Effector memory CD8-positive, alpha-beta T cell (primary cell): ENCODE measurements around the gene CHST5.
A peak's percentile ranks its signal among the peaks of the same experiment; 100 is the strongest.
"Not testable (repeated sequence)": the region's sequence is repeated elsewhere in the genome, so short reads cannot be mapped to it uniquely, and the experiment has no call there.

ENCODE experiments used
- ATAC-seq: fragments of 150-1000 bp; cut with Tn5 transposase; replicated peaks from 2 replicates; pipeline ENCODE4 v1.10.0; 2021; ENCODE audit warnings: mild to moderate bottlenecking, moderate library complexity
- DNase-seq, 3 experiments: peaks; one replicate each; pipeline ENCODE4 v3.0.0; 2021
- H3K27ac Mint-ChIP-seq, 2 donors: one replicate each; pipeline ENCODE4 v1.8.0; 2022; ENCODE audit warnings: mild to moderate bottlenecking in 2 of 2, mixed read lengths in 2 of 2, moderate library complexity in 2 of 2
- H3K27me3 Mint-ChIP-seq, 2 donors: one replicate each; pipeline ENCODE4 v1.8.0; 2022; ENCODE audit warnings: mixed read lengths in 2 of 2
- H3K36me3 Mint-ChIP-seq: one replicate; pipeline ENCODE4 v1.8.0; 2022; ENCODE audit warnings: mild to moderate bottlenecking, moderate library complexity, mixed read lengths; ENCODE audit not compliant: insufficient read depth
- H3K4me1 Mint-ChIP-seq, 2 donors: one replicate each; pipeline ENCODE4 v1.8.0; 2022; ENCODE audit warnings: low read depth in 2 of 2, mixed read lengths in 2 of 2
- H3K4me3 Mint-ChIP-seq, 2 donors: one replicate each; pipeline ENCODE4 v1.8.0; 2022; ENCODE audit warnings: mild to moderate bottlenecking in 2 of 2, mixed read lengths in 2 of 2, moderate library complexity in 2 of 2
- H3K9me3 Mint-ChIP-seq, 2 donors: one replicate each; pipeline ENCODE4 v1.8.0; 2022; ENCODE audit warnings: mixed read lengths in 2 of 2

CHST5 gene

GRCh38 chr16:75565640-75566039, 29.7 kb upstream of the CHST5 start:
- Mint-ChIP-seq H3K27ac (peak overlapping the region; percentile 92 to 94), H3K4me3 (peak overlapping the region; percentile 86 to 89), H3K36me3 (peaks cover 25% of the 10 kb centered on the region), H3K4me1 (peaks cover 20 to 43% of the 10 kb centered on the region in 2 donors), H3K27me3 (peaks cover 19 to 27% of the 10 kb centered on the region in 2 donors), H3K9me3 (no peaks in the 10 kb centered on the region)
- no peak for ATAC-seq
- DNase-seq, result no peak

GRCh38 chr16:75559564-75560372, 23.9 kb upstream of the CHST5 start:
- H3K9me3 Mint-ChIP-seq, result no peaks in the 10 kb centered on the region
- DNase-seq, result no peak
- H3K4me1 Mint-ChIP-seq, result peaks cover 4 to 8% of the 10 kb centered on the region in 2 donors
- no peak overlapping the region for H3K27ac Mint-ChIP-seq
- peaks cover 4% of the 10 kb centered on the region for H3K36me3 Mint-ChIP-seq
- H3K27me3 Mint-ChIP-seq, result peaks cover 27 to 36% of the 10 kb centered on the region in 2 donors
- no peak overlapping the region for H3K4me3 Mint-ChIP-seq
- ATAC-seq, result no peak

- no peak for ATAC-seq
- no peak overlapping the region for H3K4me3 Mint-ChIP-seq
- peaks cover 4 to 8% of the 10 kb centered on the region in 2 donors for H3K4me1 Mint-ChIP-seq
- DNase-seq, result no peak
- no peaks in the 10 kb centered on the region for H3K9me3 Mint-ChIP-seq
- H3K27me3 Mint-ChIP-seq, result peaks cover 21 to 29% of the 10 kb centered on the region in 2 donors
- peaks cover 4% of the 10 kb centered on the region for H3K36me3 Mint-ChIP-seq
- no peak overlapping the region for H3K27ac Mint-ChIP-seq
These were observed 23.0 kb upstream of the CHST5 start for GRCh38 chr16:75558846-75559401.

- Mint-ChIP-seq H3K27me3 (peaks cover 8 to 10% of the 10 kb centered on the region in 2 donors), H3K4me3 (peak overlapping the region; percentile 86 to 88), H3K27ac (peak overlapping the region; percentile 80 to 92), H3K36me3 (peaks cover 4% of the 10 kb centered on the region), H3K4me1 (peaks cover 4 to 8% of the 10 kb centered on the region in 2 donors), H3K9me3 (no peaks in the 10 kb centered on the region)
- DNase-seq (no peak), ATAC-seq (no peak)
These were observed 20.6 kb upstream of the CHST5 start for GRCh38 chr16:75556431-75556950.

GRCh38 chr16:75555707-75556430, 20.0 kb upstream of the CHST5 start, which contains the start of gene TMEM231:
TSS of gene TMEM231 (minus strand) at chr16:75556252. CDS start at chr16:75556209, 43 bp downstream.
- Mint-ChIP-seq H3K27me3 (peaks cover 8 to 10% of the 10 kb centered on the region in 2 donors), H3K4me3 (peak within 1 kb of the TSS; percentile 86 to 88), H3K27ac (peak within 1 kb of the TSS; percentile 80 to 92), H3K36me3 (peaks cover 4% of the 10 kb centered on the region), H3K9me3 (no peaks in the 10 kb centered on the region), H3K4me1 (peaks cover 4 to 8% of the 10 kb centered on the region in 2 donors)
- ATAC-seq (peak; percentile 94), DNase-seq (peak; percentile 95 to 97 (median 95))

GRCh38 chr16:75555213-75555706, 19.4 kb upstream of the CHST5 start:
- Mint-ChIP-seq H3K27ac (peak overlapping the region; percentile 80 to 92), H3K27me3 (peaks cover 8% of the 10 kb centered on the region in 2 donors), H3K4me3 (peak overlapping the region; percentile 86 to 88), H3K4me1 (peaks cover 4 to 8% of the 10 kb centered on the region in 2 donors), H3K9me3 (no peaks in the 10 kb centered on the region), H3K36me3 (peaks cover 4% of the 10 kb centered on the region)
- no peak for ATAC-seq
- DNase-seq, result no peak

GRCh38 chr16:75552951-75553350, 17.0 kb upstream of the CHST5 start:
- Mint-ChIP-seq H3K27me3 (peaks cover 0 to 8% of the 10 kb centered on the region in 2 donors), H3K36me3 (peaks cover 4% of the 10 kb centered on the region), H3K27ac (no peak overlapping the region), H3K4me3 (no peak overlapping the region), H3K9me3 (no peaks in the 10 kb centered on the region), H3K4me1 (peaks cover 4 to 8% of the 10 kb centered on the region in 2 donors)
- no peak for ATAC-seq
- no peak for DNase-seq

GRCh38 chr16:75550211-75550662, 14.3 kb upstream of the CHST5 start:
- no peak for DNase-seq
- Mint-ChIP-seq H3K4me3 (no peak overlapping the region), H3K27ac (no peak overlapping the region), H3K4me1 (peaks cover 0 to under 1% of the 10 kb centered on the region in 2 donors), H3K36me3 (peaks cover 2% of the 10 kb centered on the region), H3K9me3 (no peaks in the 10 kb centered on the region), H3K27me3 (peaks cover 0 to 8% of the 10 kb centered on the region in 2 donors)
- ATAC-seq, result peak; percentile 61

GRCh38 chr16:75548456-75548855, 12.5 kb upstream of the CHST5 start:
- H3K4me3 Mint-ChIP-seq, H3K36me3 Mint-ChIP-seq, H3K27me3 Mint-ChIP-seq, H3K4me1 Mint-ChIP-seq, DNase-seq, ATAC-seq, H3K9me3 Mint-ChIP-seq, H3K27ac Mint-ChIP-seq: not testable (repeated sequence)

GRCh38 chr16:75546293-75546692, 10.4 kb upstream of the CHST5 start:
- ATAC-seq, result no peak
- Mint-ChIP-seq H3K4me3 (no peak overlapping the region), H3K27ac (no peak overlapping the region)

GRCh38 chr16:75545879-75546278, 10.0 kb upstream of the CHST5 start:
- not testable (repeated sequence) for H3K27ac Mint-ChIP-seq, H3K36me3 Mint-ChIP-seq, H3K9me3 Mint-ChIP-seq, H3K27me3 Mint-ChIP-seq, H3K4me3 Mint-ChIP-seq, ATAC-seq, DNase-seq, H3K4me1 Mint-ChIP-seq

More at GRCh38 chr16:75546293-75546692, 10.4 kb upstream of the CHST5 start:
- Mint-ChIP-seq H3K4me1 (no peaks in the 10 kb centered on the region), H3K9me3 (no peaks in the 10 kb centered on the region), H3K27me3 (peaks cover 0 to 8% of the 10 kb centered on the region in 2 donors), H3K36me3 (peaks cover 2% of the 10 kb centered on the region)
- DNase-seq, result no peak

- DNase-seq, ATAC-seq, H3K27me3 Mint-ChIP-seq, H3K9me3 Mint-ChIP-seq, H3K4me3 Mint-ChIP-seq, H3K4me1 Mint-ChIP-seq, H3K36me3 Mint-ChIP-seq, H3K27ac Mint-ChIP-seq: not testable (repeated sequence)
These were observed 6.6 kb upstream of the CHST5 start for GRCh38 chr16:75542462-75542861.

GRCh38 chr16:75541236-75541635, 5.3 kb upstream of the CHST5 start:
- no peak overlapping the region for H3K4me3 Mint-ChIP-seq
- H3K4me1 Mint-ChIP-seq, result no peaks in the 10 kb centered on the region
- no peaks in the 10 kb centered on the region for H3K36me3 Mint-ChIP-seq
- H3K27ac Mint-ChIP-seq, result no peak overlapping the region
- DNase-seq (no peak), ATAC-seq (no peak)
- H3K9me3 Mint-ChIP-seq, result no peaks in the 10 kb centered on the region
- H3K27me3 Mint-ChIP-seq, result no peaks in the 10 kb centered on the region
